Eye (tissue), 1 donor: ENCODE results near the gene ACOXL.
"Not testable (repeated sequence)": the region's sequence is repeated elsewhere in the genome, so short reads cannot be mapped to it uniquely, and the experiment has no call there.

ENCODE experiments used
- DNase-seq: peaks from one replicate; pipeline ENCODE4 v3.0.0-alpha.2; 2015

Gene ACOXL

GRCh38 chr2:110832740-110833139 is 100.4 kb downstream of the ACOXL start:
- DNase-seq: no peak

DNA sequence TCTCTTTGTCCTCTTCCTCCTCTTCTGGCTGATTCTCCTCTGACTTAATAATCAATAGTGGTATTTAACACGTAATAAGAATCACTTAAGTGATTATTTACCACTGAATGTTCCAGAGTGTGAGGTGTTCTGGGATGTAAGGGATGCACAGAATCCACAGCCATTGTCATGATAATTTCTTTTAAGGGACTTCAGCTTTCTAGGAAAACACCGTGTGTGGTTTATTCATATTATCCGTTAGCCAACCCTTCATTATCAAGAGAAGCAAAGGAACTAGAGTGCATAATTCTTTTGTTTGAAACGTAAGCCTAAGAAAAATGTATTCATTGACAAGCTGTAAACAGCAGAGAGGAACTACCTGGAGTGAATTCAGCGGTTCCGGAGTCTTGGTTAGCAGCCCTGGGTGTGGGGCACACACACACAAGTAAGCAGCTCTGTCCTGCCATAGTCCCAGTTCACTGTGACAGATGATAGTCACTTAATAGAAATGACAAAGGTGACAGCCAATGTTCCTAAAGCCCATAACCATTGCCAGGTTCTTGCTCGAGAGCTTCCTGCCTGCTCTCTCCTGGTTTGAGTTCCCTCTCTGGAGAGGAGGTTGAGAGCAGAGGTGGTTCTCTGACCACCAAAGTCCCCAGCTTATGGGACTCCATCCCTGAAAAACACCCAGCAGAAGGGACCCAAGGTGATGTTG is 101.9 kb downstream of the ACOXL start:
- no peak for DNase-seq

DNA sequence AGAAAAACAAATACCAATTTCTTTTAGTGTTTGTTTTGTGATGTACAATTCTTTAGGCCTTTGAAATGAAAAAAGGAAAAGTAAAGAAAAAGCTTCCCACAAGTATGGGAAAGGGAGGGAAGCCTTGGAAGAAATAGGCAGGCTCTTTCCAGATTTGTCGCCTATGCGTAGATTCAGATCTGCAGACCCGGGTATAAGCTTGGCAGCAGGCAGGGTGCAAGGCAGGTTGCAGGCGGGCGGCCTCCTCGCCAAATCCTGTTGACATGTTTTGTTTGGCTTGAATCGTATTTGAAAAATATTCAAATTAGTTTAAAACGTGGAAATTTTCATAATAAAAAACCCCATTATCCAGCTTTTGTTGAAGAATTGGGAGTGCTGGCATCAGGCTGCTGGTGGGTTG is 104.3 kb downstream of the ACOXL start:
- DNase-seq: no peak

- DNase-seq: peak; percentile 84
Observed at GRCh38 chr2:110837446-110838409, 105.4 kb downstream of the ACOXL start.

DNA sequence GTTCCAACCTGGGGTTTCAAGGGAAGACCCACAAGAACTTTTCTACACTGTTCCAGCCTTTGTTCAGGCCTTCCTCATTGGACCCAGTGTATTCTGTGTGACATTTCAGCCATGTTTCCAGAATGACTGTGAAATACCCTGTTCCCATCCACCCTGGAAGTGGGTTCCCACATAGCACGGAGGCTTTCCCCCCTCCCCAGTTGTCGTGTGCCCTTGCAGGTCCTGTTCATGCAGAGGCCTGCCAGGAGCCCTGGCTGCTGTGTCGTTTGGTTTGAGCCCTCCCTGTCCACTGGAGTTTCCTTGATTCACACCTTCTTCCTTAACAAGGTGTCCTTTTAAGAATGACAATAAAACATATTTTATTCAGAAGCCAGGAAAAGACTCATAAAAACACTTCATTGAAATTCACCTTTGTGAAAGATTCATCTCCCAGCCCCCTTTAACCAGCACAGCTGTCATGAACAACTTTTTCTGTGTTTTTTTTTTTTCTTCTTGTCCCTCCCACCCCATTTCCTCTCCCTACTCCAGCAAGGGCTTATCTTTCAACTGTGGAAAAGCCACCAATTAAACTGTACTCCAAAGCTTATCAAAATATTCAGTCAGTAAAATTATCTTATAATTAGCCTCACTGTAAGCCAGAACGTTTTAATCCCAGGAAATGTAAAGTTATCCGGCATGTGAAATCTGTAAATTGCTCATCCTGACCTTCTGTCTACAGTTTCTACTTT is 106.4 kb downstream of the ACOXL start:
- no peak for DNase-seq

GRCh38 chr2:110840508-110840907 is 108.1 kb downstream of the ACOXL start:
- DNase-seq: no peak

DNA sequence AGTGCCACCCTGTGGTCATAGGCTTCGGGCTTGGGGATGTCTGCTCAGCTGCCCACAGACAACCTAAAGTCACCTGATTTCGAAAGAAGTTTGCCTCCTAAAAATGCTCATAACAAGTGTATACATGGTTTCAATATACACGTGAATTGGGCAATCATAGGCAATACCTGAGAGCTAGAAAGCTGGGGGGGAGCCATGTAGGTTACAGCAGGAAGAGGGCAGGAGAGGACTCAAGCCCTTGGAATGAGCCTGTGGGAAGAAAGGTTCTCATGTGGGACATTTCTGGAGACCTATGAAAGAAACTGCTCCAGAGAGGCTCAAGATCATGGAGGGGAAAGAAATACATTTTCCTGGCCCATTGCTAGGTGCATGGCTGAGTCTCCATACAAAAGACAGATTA is 109.7 kb downstream of the ACOXL start:
- DNase-seq: no peak

DNA sequence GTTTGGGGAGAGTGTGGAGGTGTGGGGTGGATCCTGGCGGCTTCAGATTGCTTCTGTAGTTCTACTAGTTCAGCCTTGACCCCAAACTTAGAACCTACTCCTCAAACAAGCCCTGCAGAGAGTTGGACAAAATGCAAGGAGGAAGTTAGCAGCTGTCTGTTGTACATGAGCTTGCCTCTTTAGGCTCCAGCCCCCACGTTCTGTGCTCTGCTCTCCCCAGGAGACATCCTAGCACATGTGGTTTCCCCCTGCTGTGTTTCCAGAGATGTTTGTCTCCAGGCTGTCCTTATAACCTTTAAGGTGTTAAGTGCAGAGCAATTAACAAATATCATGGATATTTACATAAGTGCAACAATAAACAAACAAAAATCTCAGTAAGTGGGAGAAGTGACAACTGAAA is 111.1 kb downstream of the ACOXL start:
- DNase-seq: no peak

GRCh38 chr2:110843959-110844510 is 111.7 kb downstream of the ACOXL start:
- no peak for DNase-seq

- DNase-seq: no peak
Observed at GRCh38 chr2:110847651-110848050, 115.3 kb downstream of the ACOXL start.

DNA sequence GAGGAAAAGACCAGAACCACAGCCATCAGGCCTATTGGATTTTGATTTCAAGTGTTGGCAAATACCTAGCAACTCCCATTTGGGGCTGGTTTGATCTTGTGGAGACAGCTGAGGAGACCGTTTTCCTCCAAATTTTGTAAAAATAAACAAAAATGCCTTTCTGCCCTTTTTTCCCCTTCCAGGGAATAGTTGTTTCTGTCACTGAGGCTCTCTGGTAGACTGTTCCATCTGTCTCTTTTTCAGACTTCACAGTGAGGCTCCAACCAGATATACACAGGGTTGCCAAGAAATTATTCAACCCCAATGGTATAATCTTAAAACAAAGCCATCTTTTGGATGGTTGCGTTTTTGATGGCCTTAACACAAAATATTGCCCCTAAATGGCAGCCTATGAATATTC is 115.7 kb downstream of the ACOXL start:
- no peak for DNase-seq

- no peak for DNase-seq
Observed at GRCh38 chr2:110848519-110849030, 116.2 kb downstream of the ACOXL start.

- no peak for DNase-seq
Observed at GRCh38 chr2:110851531-110851930, 119.2 kb downstream of the ACOXL start.

DNA sequence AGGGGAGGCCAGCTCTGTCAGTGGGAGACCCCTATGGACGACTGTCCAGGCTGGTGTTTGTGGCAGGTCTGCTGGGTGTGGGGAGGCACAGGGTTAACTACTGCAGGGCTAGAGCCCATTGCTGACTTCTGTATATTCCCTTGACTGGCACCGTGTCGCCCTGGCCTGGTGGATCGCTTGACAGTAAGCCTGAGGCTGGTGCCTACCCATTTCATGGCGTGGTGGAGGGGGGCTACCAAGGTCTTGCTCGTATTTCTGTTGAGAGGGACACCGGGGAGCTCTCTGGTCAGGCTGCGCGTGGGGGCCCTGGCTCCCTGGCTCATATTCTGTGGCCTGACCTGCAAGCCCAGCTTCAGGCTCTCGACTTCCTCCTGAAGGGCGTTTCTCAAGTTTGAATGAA is 119.7 kb downstream of the ACOXL start:
- DNase-seq: no peak

DNA sequence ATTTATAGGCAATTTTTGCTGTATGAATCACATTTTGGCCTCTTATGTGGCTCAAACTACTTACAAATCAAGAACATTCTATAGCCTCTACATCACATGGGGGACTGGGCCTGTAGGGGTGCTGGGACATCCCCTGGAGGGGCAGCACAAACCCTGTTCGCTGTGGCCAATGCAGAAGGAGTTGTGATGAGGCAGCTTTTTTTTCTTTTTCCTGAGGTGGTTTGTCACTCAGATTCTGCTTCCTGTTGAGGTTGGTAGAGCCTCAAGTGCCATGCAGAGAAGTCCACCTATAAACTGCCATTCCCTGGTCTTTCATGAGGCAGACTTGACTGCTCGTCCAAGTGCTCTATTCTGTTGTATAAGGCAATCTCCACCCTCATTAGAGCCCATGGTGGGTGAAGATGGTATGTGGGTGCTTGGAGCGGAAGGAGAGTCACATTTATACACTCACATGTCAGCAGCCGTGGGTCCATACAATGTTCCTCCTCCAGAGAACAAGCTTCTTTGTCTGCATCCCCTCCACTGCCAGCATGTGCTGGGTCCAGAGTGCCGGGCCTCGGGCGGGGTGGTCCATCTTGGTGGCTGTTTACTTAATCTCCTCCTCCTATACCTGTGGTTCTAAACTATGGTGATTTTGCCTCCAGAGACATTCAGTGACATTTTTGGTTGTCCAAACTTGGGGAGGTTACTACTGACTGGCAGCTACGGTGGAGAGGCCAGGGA is 120.3 kb downstream of the ACOXL start:
- DNase-seq: no peak

- DNase-seq: peak; percentile 52
Observed at GRCh38 chr2:110853516-110853915, 121.1 kb downstream of the ACOXL start.

GRCh38 chr2:110853948-110854347 is 121.6 kb downstream of the ACOXL start:
- DNase-seq: no peak

GRCh38 chr2:110854355-110855081 is 122.1 kb downstream of the ACOXL start:
- no peak for DNase-seq

DNA sequence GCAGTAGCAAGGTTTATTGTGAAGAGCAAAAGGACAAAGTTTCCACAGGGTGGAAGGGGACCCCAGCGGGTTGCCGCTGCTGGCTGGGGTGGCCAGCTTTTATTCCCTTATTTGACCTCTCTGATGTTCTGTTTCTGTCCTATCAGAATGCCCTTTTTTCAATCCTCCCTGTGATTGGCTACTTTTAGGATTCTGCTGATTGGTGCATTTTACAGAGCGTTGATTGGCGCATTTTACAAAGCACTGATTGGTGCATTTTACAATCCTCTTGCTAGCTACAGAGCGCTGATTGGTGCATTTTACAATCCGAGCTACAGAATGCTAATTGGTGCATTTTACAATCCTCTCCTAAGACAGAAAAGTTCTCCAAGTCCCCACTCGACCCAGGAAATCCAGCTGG is 123.5 kb downstream of the ACOXL start:
- DNase-seq: not testable (repeated sequence)

GRCh38 chr2:110858135-110858725 is 125.9 kb downstream of the ACOXL start:
- no peak for DNase-seq
